Measurements from ENCODE around the gene ALDH1A3. TPM values are rescaled to one million over a fixed set of nuclear protein-coding genes. Genes with fewer than 3 reads are reported as not detected.

ALDH1A3 gene
- total RNA-seq, 4 donors from 2014 or later, result 6.8 to 12.4 (median 7.7) TPM

DNA sequence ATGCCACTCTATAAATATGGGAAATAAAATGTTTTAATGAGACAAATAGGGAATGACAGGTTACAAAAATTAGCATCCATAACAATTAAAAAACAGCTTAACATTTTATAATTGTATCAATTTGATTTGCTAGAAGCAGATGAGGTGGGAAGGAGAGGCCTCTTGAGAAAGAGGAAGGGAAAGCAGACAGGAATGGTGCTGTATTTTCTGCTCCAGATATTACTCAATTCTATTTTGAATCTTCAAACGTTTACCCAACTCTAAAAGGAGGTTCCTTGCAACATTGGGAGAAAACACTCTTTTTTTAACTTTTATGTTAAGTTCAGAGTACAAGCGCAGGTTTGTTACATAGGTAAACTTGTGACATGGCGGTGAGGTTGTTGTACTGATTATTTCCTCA is 44.9 kb upstream of the ALDH1A3 start:
- DNase-seq (ENCODE audit: low spot score in 2 of 2), result no peak
- Histone ChIP-seq H3K27ac (no peak overlapping the region), H3K4me1 (no peaks in the 10 kb centered on the region), H3K27me3 (peaks cover 4% of the 10 kb centered on the region), H3K9me3 (no peaks in the 10 kb centered on the region), H3K36me3 (no peaks in the 10 kb centered on the region), H3K4me3 (no peak overlapping the region)
- WGBS, result 78% methylated on average over 3 of the region's 3 CpGs
- TF ChIP-seq, protein P1, sequence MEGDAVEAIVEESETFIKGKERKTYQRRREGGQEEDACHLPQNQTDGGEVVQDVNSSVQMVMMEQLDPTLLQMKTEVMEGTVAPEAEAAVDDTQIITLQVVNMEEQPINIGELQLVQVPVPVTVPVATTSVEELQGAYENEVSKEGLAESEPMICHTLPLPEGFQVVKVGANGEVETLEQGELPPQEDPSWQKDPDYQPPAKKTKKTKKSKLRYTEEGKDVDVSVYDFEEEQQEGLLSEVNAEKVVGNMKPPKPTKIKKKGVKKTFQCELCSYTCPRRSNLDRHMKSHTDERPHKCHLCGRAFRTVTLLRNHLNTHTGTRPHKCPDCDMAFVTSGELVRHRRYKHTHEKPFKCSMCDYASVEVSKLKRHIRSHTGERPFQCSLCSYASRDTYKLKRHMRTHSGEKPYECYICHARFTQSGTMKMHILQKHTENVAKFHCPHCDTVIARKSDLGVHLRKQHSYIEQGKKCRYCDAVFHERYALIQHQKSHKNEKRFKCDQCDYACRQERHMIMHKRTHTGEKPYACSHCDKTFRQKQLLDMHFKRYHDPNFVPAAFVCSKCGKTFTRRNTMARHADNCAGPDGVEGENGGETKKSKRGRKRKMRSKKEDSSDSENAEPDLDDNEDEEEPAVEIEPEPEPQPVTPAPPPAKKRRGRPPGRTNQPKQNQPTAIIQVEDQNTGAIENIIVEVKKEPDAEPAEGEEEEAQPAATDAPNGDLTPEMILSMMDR (IDR thresholded peaks at IDR 0.05), result no peak
- TF ChIP-seq POLR2AphosphoS5 (IDR thresholded peaks at IDR 0.05) (no peak), POLR2A (IDR thresholded peaks at IDR 0.05) (no peak), EP300 (IDR thresholded peaks at IDR 0.05) (no peak)

DNA sequence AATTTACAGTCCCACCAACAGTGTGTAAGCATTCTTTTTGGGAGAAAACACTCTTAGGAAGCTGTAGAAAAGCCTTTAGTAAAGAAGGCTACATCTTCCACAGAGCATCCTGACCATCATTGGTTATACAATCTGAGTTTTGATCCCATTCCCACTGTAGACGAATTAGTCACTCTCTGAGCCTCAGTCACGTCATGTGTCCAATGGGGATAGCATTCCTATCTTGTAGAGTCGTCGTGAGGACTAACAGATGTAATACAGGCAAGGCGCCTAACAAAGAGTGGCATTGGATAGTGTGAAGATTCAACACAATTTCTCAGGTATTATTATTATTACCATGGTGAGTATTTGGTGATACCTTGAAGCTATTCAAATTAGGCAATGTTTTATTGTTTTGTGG is 44.0 kb upstream of the ALDH1A3 start:
- H3K27me3 ChIP-seq, result peaks cover 4% of the 10 kb centered on the region
- H3K9me3 ChIP-seq, result no peaks in the 10 kb centered on the region
- DNase-seq (ENCODE audit: low spot score in 2 of 2), result no peak
- TF ChIP-seq POLR2A (IDR thresholded peaks at IDR 0.05), result no peak
- no peak for TF ChIP-seq EP300 (IDR thresholded peaks at IDR 0.05)
- TF ChIP-seq, protein P1 (IDR thresholded peaks at IDR 0.05), result no peak
- TF ChIP-seq POLR2AphosphoS5 (IDR thresholded peaks at IDR 0.05), result no peak
- no peak overlapping the region for H3K27ac ChIP-seq
- H3K36me3 ChIP-seq, result no peaks in the 10 kb centered on the region
- no peaks in the 10 kb centered on the region for H3K4me1 ChIP-seq
- no peak overlapping the region for H3K4me3 ChIP-seq
- WGBS, result 70% methylated on average over 5 of the region's 5 CpGs

DNA sequence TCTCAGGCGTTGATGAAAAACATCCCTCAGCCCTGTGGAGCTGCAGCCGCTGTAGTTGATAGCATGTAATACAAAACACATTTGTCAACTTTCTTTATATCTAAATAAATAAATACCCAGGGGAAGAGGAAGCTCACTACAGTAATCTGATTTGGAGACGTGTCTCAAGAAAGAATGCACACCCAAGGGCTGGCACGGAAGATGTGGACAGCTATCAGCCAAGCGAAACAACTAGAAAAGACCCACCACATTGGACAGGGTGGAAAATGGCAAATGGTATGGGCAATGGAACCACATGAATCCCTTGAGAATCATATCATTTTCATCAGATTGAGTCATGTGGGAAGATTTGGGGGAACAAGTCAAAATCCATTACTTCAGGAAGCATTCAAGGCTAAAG is 43.1 kb upstream of the ALDH1A3 start:
- H3K9me3 ChIP-seq, result no peaks in the 10 kb centered on the region
- no peak overlapping the region for H3K4me3 ChIP-seq
- TF ChIP-seq, protein P1 (IDR thresholded peaks at IDR 0.05), result no peak
- TF ChIP-seq EP300 (IDR thresholded peaks at IDR 0.05) (no peak), POLR2AphosphoS5 (IDR thresholded peaks at IDR 0.05) (no peak), POLR2A (IDR thresholded peaks at IDR 0.05) (no peak)
- 69% methylated on average over 5 of the region's 5 CpGs for WGBS
- H3K27ac ChIP-seq, result no peak overlapping the region
- no peak for DNase-seq (ENCODE audit: low spot score in 2 of 2)
- no peaks in the 10 kb centered on the region for H3K4me1 ChIP-seq
- no peaks in the 10 kb centered on the region for H3K36me3 ChIP-seq
- peaks cover 4% of the 10 kb centered on the region for H3K27me3 ChIP-seq

DNA sequence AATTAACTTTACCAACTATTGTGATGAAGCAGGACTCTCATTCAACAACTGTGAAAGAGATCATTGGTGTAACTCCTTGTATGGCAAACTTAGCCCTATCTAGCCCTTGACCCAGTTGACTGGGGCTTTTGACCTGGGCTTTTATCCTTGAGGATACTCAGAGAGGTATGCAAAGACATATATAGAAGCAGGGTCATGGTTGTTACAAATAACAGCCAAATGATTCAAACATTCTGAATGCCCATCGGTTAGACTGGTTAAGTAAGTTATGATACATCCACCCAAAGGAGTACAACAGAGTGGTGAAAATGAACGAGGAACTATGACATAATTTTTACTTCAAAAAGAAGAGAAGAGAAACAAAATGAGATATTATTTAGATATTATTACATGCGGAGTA is 38.2 kb upstream of the ALDH1A3 start:
- Histone ChIP-seq H3K4me3 (no peak overlapping the region), H3K4me1 (no peaks in the 10 kb centered on the region), H3K36me3 (no peaks in the 10 kb centered on the region), H3K27ac (no peak overlapping the region), H3K27me3 (no peaks in the 10 kb centered on the region), H3K9me3 (no peaks in the 10 kb centered on the region)
- TF ChIP-seq EP300 (IDR thresholded peaks at IDR 0.05) (no peak), POLR2A (IDR thresholded peaks at IDR 0.05) (no peak), POLR2AphosphoS5 (IDR thresholded peaks at IDR 0.05) (no peak)
- TF ChIP-seq, protein P1 (IDR thresholded peaks at IDR 0.05), result no peak
- no peak for DNase-seq (ENCODE audit: low spot score in 2 of 2)
- WGBS, result 94% methylated on average over 3 of the region's 3 CpGs

DNA sequence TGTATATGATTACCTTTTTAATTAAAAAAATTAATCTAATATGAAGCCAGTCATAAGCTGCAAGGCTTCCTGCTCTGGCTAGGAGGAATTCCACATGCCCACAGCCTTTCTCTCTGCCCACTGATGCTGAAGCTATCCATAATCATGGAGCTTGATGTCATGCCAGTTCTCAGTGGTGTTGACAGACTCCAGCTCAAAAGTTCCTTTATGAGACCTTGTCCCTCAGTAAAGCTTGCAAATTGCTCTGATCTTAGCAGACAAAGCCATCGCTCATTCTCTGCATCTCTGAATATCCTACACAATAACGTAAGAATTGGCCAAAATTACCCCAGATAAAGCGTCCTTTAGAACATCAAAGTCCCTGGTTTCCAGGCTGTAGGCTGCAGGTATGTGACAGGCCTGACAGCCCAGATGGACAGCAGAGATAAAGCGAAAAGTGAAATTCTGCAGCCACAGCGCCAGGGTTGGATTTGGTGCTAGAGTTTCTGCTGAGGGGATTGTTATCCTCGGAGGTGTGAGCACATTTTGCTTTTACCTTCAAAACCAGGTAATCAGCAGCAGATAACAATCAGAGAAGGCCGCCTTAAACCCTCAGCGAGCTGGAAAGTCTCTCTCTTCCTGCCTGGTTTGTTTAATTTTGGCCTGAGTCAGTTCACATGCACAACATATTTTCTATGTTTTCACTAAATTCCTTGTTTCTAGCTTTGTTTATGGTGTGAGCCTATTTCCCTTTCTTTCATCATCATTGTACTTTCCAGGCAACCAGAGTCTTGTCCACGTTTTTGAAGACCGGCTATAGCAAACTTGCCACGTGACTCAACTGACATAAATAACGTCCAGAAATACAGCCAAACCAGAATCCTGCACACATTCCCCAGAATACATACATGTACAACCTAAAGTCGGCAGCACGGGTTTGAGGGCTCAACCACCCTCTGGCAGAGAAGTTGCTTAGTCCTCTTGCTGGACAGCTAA is 36.6 kb upstream of the ALDH1A3 start:
- no peaks in the 10 kb centered on the region for H3K4me1 ChIP-seq
- H3K4me3 ChIP-seq, result no peak overlapping the region
- WGBS, result 73% methylated on average over 14 of the region's 14 CpGs
- H3K27ac ChIP-seq, result no peak overlapping the region
- no peak for TF ChIP-seq EP300 (IDR thresholded peaks at IDR 0.05)
- TF ChIP-seq, protein P1 (IDR thresholded peaks at IDR 0.05), result no peak
- no peak for TF ChIP-seq POLR2AphosphoS5 (IDR thresholded peaks at IDR 0.05)
- TF ChIP-seq POLR2A (IDR thresholded peaks at IDR 0.05), result no peak
- H3K27me3 ChIP-seq, result no peaks in the 10 kb centered on the region
- no peaks in the 10 kb centered on the region for H3K36me3 ChIP-seq
- no peak for DNase-seq (ENCODE audit: low spot score in 2 of 2)
- no peaks in the 10 kb centered on the region for H3K9me3 ChIP-seq

All from suprapubic skin (tissue), 4 donors.